ENCODE data around the gene BRSK2.

- TF ChIP-seq CTCF (IDR thresholded peaks at IDR 0.05) (no peak), ZFX (IDR thresholded peaks at IDR 0.05; ENCODE audit: borderline replicate concordance) (no peak)
These were observed 77.5 kb downstream of the BRSK2 start for GRCh38 chr11:1467270-1467669.

Measured in 22Rv1 (cell line).